NCI-H69 (cell line): ENCODE results near the gene RNF144A.
A peak's percentile ranks its signal among the peaks of the same experiment; 100 is the strongest.

ENCODE experiments used
- DNase-seq: peaks from one replicate; lab custom pipeline; 2025; lab: John Stamatoyannopoulos, UW

RNF144A gene

DNA sequence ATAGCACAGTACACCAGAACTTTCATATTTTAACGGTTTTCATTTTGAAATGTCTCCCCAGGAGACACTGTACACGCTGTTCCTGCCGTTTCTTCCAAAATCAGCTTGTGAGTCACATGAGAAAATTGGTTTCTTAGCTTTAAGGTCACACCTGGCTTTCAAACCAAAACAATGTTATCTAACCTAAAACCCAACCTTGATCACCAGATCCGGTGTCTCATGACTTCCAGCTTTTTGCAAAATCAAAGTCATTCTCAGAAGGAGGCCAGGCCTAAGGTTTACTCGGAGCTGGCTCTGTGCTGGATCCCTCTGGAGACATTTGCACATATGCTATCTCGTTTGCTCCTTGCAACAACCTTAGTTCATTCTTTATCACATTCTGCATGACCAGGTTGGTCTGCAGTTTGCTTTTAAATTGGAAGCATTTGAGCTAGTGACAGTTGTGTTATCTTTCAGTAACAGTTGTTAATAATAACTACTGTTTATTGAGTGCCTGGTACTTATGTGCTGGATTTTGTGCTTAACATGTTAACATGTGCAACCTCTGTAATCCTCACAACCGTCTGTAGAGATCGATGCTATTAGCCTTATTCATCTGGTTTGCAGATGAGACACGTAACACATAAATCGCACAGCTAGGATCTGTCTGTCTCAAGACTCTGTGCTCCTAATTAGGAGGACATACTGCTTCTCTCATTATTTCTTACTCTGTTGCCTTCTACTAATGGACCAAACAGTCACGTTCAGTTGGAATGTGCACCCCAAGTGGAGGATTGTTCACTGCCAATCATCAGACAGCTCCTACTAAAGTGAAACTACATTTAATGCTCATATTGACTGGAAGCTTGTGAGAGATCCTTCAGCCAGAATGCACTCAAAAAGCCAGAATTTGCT, 105.5 kb downstream of the RNF144A start:
- no peak for DNase-seq

DNA sequence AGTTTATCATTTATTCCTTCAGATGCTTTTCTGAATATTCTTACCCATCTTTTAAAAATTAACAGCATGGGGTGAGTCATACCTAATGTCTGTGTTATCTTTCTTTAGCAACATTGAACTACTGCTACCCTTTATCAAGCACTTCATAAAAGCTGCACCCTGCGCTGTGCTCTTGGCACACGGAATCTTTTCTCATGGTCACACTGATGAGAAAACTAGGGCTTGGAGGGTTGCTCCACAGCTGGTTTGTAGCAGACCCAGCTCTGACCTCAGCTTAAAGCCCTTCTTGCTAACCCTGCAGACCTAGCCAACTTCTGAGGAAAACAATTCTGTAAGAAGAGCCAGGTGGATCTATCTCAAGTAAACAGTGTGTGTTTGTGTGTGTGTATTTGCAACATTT, 106.3 kb downstream of the RNF144A start:
- DNase-seq, result no peak

DNA sequence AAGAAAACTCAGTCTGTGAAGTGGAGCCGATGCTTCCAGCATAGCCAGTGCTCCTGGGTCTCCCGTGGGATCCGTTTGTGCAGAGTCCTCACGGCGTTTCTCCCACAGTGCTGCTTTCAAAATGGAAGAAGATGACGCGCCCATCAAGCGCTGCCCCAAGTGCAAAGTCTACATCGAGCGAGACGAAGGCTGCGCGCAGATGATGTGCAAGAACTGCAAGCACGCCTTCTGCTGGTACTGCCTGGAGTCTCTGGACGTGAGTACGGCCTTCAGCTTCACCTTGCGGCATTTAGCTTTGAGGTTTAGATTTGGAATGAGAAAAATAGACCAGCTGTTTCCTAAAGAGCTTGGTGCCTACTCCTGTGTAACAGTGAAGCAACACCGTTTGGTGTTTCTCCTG, 107.0 kb downstream of the RNF144A start:
- no peak for DNase-seq

DNA sequence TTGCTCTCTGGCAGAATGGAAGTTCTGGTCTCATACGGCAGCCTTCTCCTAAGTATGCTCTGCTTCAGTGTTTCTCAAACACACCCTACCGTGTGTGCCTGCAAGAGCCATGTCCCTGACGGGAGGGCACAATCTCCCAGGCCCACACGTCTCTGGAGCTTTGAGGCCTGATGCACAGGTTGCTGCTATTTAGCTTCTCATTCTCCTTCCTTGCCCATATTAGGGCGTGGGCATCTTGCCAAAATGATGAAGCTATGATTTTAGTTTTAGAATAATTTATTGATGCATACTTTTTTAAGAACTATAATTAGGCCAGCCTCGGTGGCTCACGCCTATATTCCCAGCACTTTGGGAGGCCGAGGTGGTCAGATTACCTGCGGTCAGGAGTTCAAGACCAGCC, 107.9 kb downstream of the RNF144A start:
- DNase-seq, result no peak

DNA sequence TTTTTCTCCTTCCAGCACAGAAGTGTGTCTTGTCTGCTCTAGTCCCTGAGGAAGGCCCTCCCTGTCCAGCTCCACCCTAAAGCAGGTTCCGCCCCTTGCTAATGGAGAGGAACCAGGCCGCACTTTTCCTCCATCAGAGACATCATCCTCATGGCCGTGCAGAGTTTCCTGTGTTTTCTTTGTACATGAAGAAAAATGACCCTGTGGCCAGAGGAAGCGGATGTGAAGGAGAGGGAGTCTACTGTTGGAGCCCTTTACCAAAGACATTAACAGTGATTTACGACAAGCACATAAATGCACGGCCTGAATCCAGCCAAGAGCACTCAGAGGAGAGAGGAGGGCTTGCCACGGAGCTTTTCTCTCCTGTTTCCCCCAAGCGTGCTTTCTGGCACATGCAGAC, 109.5 kb downstream of the RNF144A start:
- DNase-seq, result peak; percentile 60

DNA sequence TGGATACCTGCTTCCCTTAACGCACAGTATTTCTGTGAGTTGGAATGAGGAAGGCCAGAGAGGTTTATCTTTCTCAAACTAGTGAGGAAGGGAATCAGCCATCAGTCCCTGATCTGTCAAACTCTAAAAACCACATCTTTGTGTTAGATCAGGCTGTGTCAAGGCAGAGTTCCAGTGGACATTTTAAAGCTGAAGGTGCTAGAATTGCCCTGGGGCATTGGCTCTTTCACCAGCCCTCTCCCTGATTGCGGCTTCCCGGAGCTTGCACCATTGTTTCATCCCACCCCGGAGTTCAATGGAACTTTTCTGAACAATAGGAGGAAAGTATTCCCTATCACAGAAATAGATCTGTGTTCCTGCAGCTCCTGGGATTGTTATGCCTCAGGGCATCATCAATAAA, 110.2 kb downstream of the RNF144A start:
- DNase-seq, result no peak

DNA sequence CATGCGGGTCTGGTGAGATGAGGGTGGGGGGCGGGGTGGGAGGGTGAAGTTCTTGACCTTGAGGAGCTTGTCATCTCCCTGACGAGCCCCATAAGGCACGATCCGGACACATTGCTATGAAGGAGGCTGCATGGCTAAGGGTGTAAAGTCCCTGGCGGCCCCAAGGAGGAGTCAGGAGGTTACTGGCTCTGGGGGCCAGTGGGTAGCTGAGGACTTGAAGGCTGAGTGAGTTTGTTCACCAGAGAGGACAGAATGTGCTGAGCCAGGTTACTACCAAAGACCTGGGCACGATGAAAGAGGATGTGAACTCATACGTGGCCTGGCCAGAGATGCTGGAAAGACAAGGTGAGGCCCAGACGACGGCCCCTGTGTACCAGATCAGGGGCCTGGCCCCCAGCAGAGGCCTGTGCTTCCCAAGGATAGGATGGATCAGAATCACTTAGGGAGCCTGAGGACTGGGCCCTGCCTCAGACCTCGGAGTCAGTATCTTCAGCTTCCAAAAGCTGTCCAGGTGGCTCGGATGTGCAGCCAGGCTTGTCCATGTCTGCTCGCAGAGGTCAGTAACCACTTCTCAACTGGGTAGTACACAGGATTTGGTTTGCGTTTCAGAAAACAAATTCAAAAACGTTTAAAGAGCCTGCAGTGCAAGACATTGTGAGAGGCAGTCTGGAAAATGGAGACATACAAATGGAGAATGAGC, 110.9 kb downstream of the RNF144A start:
- DNase-seq, result no peak

DNA sequence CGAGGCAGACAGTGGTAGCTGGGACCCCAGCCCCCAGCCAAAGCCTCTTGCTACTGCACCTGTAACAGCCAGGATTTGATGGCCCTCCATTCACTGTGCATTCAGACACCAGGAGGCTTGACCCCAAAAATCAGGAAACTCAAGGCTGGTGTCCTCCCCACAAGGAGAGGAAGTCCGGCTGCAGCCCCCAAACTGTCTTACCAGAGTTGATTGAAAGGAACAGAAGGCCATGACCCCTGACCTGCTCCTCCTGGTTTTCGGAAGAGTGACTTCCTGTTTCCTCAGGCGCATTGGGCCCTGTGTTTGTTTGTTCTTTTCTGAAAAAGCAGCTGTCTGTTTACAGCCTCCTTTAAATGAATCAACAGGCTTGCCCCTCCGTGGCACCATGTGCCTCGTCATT, 111.6 kb downstream of the RNF144A start:
- DNase-seq, result no peak

DNA sequence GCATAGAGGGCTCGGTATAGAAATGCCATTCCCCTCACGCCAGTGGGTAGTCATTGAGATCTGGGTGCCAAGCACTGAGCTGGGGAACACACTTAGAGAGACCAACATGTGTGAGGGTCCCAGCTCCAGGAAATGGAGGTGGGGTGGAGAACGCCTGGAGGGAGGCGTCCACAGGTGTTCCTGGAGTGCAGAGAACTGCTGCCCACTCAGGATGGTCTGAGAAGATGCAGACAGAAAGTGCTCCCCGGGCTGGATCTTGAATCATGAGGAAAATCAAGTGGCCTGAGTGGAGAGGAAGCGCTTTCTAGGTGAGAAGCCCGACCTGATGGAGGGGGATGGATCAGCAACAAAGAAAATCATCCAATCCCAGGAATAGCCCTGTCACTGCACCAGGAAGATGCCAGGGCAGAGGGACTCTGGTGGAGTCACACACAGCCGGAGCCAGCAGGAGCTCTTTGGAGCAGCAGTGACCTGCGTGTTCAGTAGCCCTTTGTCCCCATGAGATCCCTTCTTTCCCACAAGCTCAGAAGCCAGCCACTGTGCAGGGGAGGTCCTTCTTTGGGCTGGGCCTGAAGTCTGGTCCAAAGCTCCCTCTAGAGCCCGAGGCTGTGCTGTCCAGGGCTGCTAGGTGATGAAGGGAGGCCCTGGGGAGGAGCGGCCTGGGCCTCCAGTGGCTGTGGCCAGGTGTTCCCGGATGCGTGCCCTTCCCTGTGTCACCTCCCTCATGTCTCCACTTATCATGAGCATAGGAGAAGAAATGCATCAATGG, 112.3 kb downstream of the RNF144A start:
- DNase-seq, result no peak

DNA sequence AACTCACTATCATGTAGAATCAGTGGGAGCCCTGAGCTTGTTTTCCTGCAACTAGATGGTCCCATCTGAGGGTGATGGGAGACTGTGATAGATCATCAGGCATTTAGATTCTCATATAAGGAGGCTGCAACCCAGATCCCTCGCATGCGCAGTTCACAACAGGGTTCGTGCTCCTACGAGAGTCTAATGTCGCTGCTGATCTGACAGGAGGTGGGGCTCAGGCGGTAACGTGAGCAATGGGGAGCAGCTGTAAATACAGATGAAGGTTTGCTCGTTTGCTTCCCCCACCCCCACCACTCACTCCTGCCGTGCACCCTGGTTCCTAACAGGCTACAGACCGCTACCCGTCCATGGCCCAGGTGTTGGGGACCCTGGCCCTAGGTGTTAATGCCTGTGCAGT, 113.6 kb downstream of the RNF144A start:
- DNase-seq, result no peak

DNA sequence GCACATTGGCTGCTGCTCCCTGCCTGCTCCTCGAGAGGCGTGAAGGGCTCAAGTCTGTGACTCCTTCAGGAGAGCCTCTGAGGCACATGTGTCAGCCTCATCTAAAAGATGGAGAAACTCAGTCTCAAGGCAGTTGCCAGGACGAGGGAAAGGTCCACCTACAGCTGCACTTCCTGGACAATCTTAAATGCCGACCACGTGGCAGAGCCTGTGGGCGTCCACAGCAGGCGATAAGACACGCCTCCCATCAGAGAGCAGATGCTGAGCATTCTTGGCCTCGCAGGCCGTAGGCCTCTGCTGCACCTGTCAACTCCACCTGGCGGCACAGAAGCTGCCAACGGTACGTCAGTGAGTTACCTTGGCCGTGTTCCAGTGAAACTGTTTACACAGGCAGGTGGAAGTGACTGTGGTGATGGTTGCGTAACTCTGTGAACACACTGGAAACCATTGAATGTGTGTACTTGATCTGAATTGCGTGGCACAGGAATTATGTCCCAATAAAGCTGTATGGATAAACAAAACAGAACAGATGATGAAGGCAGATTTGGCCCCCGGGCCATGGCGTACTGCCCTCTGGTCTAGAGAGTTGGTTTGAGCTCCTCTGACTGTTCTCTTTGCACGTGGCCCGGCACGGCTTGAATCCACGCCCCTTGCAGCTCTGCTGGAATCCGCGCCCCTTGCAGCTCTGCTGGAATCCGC, 114.5 kb downstream of the RNF144A start:
- DNase-seq, result peak; percentile 98

DNA sequence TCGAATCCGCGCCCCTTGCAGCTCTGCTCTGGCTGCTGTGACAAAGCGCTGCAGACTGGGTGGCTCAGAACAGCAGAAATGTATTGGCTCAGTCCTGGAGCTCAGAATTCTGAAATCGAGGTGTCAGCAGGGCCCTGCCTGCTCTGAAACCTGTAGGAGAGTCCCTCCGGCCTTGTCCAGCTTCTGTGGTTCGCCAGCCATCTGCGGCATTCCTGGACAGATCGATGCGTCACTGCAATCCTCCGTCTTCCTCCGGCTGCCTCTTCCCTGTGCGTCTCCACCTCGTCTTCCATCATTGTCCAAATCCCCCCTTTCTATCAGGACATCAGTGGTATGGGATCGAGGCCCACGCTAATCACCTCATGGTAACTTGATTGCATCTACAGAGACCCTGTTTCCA, 115.2 kb downstream of the RNF144A start:
- no peak for DNase-seq

DNA sequence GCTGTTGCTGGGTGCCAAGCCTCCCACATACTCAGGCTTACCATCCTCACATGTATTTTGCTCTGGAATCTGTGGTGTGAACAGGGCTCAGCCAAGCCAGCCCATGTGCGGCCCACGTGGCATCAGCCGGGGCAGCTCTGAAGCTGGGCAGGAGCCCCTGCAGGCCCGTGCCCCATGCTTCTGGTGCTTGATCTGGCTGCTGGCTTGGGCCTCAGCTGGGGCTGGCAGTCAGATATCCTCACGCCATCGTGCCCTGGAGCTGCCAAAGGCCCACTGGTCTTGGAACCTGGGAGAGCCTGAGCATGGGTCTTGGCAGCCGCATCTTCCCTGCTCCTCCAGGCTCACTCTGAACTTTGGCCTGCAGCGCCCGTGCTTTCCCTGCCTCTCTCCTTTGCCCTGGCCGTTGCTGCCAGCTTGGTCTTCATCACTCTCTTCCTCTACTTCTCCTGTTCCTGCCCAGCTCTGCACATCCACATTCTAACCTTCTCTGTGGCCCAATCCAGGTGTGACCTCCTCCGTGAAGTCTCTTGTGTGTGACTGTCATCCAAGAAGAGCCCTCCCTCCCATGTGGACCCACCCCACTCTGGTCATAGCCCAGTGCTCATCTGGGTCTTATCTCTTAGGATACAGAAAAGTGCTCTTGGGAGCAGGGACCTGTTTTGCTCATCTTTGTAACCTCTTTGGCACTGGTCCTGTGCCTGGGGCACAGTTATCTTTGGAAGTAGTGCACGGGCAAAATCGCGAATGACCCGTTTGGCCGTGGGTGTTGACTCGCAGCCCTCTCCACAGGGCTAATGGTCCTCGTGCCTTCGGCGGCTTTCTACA, 116.1 kb downstream of the RNF144A start:
- no peak for DNase-seq

DNA sequence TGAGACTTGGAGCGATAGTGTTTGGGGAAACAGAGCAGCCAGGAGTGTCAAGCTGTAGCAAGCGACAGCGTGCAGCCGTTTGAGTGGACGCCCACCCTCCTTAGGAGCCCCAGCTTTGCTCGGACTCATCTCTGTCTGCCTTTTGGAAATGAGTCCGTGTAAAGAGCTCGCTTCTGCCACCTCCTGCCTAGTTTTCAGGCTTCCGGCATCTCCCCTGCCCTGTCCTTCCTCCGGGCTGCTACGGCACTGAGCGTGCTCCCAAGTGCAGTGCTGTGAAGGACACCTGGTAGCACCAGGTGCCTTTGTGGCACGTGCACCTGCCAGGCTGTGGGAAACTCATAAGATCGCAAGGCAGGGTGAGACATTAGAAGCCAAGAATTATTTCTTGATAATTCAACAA, 117.1 kb downstream of the RNF144A start:
- peak; percentile 4 for DNase-seq

DNA sequence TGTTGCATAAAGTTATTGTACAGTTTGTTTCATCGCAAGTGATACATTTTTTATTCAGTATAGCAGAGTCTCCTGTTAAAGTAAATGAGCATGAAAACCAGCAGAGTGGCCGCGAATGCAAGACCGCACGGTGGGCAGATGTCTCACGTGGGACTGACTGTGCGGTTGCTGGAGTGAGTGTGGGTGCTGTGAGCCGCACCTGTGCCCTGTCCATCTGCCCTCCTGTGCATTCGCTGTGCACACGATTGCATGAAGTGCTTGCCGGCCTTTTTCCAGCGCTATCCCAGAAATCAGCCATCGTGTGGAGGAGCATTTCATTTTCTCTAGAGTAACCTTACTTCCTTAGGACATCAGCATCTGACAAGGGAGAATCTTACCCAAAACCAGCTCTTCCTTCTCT, 118.7 kb downstream of the RNF144A start:
- DNase-seq, result no peak

DNA sequence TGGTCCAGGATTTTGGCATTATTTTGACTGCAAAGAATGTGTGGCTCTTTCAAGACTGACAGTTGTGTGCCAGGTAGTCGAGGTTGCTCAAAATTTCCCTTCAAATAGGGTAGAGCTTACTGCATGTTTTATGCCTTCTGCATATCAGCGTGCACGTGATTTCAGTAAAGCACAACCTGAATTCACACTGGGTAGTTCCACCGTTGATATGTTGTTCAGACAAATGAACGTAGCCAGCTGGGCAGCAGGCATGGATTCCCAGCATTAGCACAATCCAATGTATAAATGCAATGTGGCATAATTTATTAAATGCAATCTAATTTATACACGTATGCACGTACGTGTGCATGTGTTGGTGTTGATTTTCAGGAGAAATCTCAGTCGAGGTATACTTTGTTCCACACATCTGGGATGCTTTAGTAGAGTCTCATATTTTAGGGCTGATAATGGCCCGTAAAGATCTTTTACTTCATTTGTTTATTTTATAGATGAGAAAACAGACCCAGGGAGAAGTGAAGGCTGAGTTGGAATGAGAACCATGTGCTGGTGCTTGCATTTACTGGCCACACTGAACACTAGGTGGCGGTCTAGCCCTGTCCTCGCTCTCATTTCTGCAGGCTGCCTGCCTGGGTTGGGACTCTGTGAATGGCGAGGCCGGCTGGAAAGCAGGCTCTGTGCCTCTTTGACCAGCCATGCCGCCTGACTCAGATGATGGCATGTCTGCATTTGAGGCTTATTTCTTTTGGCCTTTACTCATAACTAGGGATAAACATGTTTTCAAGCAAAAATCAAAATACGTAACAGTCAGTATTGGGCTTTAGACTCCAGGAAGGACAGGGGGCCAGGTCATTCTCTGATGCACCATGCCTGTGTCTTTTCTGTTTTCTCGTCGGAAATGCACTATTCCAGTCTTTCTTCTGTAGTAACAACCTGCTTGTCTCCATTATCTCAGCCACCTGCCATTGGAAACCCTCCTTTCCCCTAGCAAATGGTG, 120.4 kb downstream of the RNF144A start:
- peak; percentile 30 for DNase-seq

DNA sequence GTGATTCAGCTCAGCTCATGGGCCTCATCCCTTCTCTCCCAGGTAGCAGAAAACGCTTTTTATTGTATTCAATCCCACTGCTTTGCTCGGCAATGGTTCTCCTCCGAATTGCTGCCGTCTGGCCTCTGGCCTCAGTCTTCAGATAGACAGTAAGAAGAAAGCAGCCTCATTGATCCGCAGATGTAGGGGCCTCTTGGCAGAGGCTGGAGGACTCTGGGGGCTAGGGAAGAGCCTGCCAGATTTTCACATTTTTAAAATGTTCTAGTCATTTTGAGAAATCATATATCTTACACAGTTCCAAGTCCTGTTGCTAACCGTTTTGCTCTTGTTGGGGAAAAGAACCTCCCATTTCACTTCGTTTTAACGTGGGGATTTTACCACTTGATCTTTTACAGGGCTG, 123.3 kb downstream of the RNF144A start:
- DNase-seq, result no peak

DNA sequence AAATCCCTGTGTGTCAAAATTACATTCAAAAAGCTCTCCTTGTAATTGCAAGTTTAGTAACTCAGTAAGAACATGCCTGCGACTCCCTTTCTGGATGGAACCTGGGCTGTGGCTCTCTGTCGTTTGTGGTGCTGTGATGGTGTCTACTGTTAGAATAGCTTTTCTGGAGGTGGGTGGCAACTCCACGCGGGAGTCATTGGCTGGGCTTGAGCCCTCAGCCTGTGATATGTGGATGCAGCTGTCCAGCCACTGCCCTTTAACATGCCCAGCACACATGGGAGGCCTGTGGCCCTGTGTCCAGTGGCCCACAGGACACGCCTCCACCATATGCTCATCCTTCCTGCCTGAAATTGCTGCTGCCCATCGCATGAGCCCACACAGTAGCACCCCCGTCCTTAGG, 124.2 kb downstream of the RNF144A start:
- DNase-seq, result no peak

DNA sequence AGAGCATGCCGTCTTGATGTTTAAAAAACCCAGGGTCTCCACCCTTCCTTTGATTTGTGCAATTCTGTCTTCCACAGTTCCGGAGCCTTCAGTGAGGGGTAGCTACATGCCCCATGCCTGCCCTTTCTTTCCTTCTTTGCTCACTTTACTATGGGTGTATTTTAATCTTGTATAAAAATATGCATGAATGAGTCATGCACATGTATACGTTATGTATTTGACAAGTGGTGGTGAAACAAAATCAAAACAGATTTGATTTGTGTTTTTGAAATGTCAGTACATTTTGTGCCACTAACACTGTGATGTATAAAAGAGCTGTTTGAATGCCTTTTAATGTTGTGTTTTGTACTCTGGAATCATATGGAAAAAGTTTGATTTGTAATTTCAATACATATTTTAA, 126.5 kb downstream of the RNF144A start:
- DNase-seq, result no peak
